Retinal pigment epithelial cell (primary cell): ENCODE measurements around the gene DISP3.

Source experiments
- DNase-seq: peaks from one replicate; pipeline ENCODE4 v3.0.0-alpha.2; 2010; ENCODE audit warnings: low read depth
- H3K4me3 ChIP-seq: 2 replicates; pipeline ENCODE4 v1.5.1; 2011; ENCODE audit warnings: mild to moderate bottlenecking, low read length, control low read depth, moderate library complexity
- TF ChIP-seq, protein P1 (sequence below): conservative IDR thresholded peaks from 2 replicates; pipeline ENCODE4 v1.5.1; 2011; ENCODE audit warnings: low read depth, low read length, control low read depth, inconsistent platforms

DISP3 gene

DNA sequence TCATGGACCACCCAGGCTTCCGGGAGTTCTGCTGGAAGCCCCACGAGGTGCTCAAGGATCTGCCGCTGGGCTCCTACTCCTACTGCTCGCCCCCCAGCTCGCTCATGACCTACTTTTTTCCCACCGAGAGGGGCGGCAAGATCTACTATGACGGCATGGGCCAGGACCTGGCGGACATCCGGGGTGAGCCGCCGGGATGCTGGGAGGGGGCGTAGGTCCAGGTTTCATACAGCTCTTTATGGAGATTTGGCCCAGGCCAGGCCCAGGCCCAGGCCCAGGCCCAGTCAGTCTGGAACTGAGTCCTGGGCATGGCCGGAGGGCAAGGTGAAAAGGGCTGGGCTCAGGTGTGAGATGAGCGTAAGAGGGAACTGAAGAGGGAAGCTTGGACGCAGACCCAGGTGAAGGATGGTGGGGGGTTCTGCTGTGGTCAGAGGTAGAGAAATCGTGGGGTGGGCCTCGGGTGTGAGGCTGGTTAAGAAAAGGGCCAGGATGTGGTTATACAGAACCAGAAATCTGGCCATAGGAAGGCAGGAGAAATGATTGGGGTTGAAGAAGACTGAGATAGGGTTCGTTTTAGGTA is 23.0 kb downstream of the DISP3 start:
- DNase-seq, result no peak
- H3K4me3 ChIP-seq, result no peak overlapping the region
- TF ChIP-seq, protein P1, sequence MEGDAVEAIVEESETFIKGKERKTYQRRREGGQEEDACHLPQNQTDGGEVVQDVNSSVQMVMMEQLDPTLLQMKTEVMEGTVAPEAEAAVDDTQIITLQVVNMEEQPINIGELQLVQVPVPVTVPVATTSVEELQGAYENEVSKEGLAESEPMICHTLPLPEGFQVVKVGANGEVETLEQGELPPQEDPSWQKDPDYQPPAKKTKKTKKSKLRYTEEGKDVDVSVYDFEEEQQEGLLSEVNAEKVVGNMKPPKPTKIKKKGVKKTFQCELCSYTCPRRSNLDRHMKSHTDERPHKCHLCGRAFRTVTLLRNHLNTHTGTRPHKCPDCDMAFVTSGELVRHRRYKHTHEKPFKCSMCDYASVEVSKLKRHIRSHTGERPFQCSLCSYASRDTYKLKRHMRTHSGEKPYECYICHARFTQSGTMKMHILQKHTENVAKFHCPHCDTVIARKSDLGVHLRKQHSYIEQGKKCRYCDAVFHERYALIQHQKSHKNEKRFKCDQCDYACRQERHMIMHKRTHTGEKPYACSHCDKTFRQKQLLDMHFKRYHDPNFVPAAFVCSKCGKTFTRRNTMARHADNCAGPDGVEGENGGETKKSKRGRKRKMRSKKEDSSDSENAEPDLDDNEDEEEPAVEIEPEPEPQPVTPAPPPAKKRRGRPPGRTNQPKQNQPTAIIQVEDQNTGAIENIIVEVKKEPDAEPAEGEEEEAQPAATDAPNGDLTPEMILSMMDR, result no peak

DNA sequence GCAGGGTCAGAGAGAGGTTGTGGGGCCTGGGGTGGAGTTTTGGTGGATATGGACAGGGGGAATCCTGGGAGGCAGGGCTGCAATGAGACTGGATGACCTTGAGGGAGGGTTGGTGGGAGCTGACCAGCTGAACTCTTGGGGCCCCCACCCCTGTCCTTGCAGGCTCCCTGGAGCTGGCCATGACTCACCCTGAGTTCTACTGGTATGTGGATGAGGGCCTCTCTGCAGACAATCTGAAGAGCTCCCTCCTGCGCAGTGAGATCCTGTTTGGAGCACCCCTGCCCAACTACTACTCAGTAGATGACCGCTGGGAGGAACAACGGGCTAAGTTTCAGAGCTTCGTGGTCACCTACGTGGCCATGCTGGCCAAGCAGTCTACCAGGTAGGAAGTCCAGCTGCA is 23.6 kb downstream of the DISP3 start:
- TF ChIP-seq, protein P1, result no peak
- no peak for DNase-seq
- no peak overlapping the region for H3K4me3 ChIP-seq

GRCh38 chr1:11504599-11504998 is 25.6 kb downstream of the DISP3 start:
- TF ChIP-seq, protein P1, result no peak
- no peak for DNase-seq
- H3K4me3 ChIP-seq, result no peak overlapping the region

GRCh38 chr1:11505591-11506538 is 26.9 kb downstream of the DISP3 start:
- TF ChIP-seq, protein P1, result no peak
- no peak overlapping the region for H3K4me3 ChIP-seq
- no peak for DNase-seq

DNA sequence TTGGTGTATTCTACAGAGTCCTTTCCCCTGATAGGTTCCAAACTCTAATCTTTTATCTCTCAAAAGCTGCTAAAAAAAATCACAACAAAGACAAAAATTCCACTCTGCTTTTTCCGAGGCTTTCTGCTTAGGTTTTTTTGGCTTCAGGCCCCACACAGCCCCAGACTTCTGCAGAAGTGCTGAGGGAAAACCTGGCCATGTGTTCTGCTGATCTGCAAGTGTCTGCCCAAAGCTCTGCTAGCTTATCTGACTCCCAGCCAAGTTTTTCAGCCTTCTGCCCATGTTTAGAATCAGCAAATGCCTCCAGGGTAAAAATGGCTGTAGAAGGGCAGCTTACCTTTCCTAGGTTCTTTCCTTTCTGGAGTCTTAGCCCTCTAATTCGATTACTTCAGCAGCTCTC is 28.4 kb downstream of the DISP3 start:
- no peak for DNase-seq
- TF ChIP-seq, protein P1, result no peak
- no peak overlapping the region for H3K4me3 ChIP-seq

- no peak for DNase-seq
- no peak overlapping the region for H3K4me3 ChIP-seq
- TF ChIP-seq, protein P1, result no peak
Measured at GRCh38 chr1:11513681-11514080, 34.7 kb downstream of the DISP3 start.
